AG04450 (cell line): Measurements from ENCODE around the gene DGKI. TPM values are rescaled to one million over a fixed set of nuclear protein-coding genes. Genes with fewer than 3 reads are reported as not detected.

Source experiments
- CTCF ChIA-PET: fragments of 300-600, 350-600 bp; formaldehyde crosslinking; extraction: SDS; loops from one replicate; lab custom pipeline; 2022; ENCODE audit warnings: antibody characterized with exemption, inconsistent platforms; lab: Charles Lee
- POLR2A ChIA-PET: fragments of 350-600 bp; formaldehyde crosslinking; extraction: SDS; loops from one replicate; lab custom pipeline; 2021; ENCODE audit warnings: antibody characterized with exemption, inconsistent platforms; lab: Yijun Ruan, JAX
- DNase-seq: peaks from one replicate; pipeline ENCODE4 v3.0.0-alpha.2; 2011; ENCODE audit warnings: low read depth, low spot score
- H3K27ac ChIP-seq: one replicate; pipeline ENCODE4 v1.5.1; 2012; ENCODE audit warnings: low read depth, low read length, control low read depth
- H3K27me3 ChIP-seq: one replicate; pipeline ENCODE4 v1.6.0; 2012; ENCODE audit warnings: low read length; ENCODE audit not compliant: control insufficient read depth, insufficient read depth
- H3K4me3 ChIP-seq: 2 replicates; pipeline ENCODE4 v1.5.1; 2011; ENCODE audit warnings: mild to moderate bottlenecking, low read depth, low read length, control low read depth
- H3K9me3 ChIP-seq: 2 replicates; pipeline ENCODE4 v1.5.1; 2012; ENCODE audit warnings: low read length; ENCODE audit not compliant: control insufficient read depth, insufficient read depth
- polyA plus RNA-seq: library from polyadenylated mRNA; depleted of rRNA; stranded (reverse); fragments of >200 nt; gene quantifications from 2 replicates; pipeline ENCODE4 v1.2.3, GENCODE V29; 2011
- TF ChIP-seq, protein P1 (sequence below): IDR thresholded peaks from 2 replicates; pipeline ENCODE4 v1.5.1; 2011; ENCODE audit warnings: low read depth, low read length, control low read depth, inconsistent platforms

DGKI gene
- polyA plus RNA-seq, 1 experiment: 3.1 TPM

DNA sequence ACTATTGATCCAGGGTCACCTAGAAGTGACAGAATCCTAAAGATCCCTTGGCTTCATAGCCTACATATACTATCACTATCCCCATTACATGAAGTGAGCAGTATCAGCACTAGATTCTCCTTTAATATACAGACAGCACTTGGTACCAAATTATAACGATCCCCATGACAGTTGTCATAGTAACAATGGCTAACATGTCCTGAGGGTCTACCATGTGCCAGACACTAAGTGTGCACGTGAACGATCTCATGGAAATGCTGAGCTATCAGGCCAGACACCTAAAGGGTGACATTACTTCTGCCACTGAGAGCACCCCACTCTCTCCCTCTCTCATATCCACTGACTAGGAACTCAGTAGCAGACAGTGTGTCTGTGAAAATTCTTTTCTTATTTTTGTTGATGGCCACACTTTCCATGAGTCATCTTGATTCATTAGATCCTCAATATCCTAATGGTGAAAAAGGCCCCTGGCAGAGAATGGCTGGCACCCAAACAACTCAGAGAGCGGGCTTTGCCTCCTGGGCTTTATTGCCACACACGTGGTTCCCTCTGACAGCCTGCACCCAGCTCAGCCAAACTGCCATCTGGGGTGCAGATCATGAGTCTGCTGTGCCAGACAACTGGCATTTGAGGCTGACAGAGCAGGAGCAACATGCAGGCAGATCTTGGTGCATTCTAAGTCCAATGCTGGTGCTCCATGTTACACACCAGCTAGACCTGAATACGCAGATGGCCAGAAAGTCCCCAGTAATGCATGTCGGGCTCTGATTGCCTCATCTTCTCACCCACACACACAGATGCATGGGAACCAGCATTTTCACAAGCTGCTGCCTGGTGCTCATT, 176.3 kb downstream of the DGKI start:
- ChIA-PET POLR2A (no interaction called here), CTCF (interaction anchor here (0.5 to 7.8 kb wide), 5 partner anchors 9 to 332 kb away, joined by 3 to 104 read pairs (median 3); partner anchors contain the start of gene CREB3L2)
- Histone ChIP-seq H3K4me3 (no peak overlapping the region), H3K27me3 (no peaks in the 10 kb centered on the region), H3K27ac (no peak overlapping the region), H3K9me3 (no peaks in the 10 kb centered on the region)
- no peak for DNase-seq
- TF ChIP-seq, protein P1, sequence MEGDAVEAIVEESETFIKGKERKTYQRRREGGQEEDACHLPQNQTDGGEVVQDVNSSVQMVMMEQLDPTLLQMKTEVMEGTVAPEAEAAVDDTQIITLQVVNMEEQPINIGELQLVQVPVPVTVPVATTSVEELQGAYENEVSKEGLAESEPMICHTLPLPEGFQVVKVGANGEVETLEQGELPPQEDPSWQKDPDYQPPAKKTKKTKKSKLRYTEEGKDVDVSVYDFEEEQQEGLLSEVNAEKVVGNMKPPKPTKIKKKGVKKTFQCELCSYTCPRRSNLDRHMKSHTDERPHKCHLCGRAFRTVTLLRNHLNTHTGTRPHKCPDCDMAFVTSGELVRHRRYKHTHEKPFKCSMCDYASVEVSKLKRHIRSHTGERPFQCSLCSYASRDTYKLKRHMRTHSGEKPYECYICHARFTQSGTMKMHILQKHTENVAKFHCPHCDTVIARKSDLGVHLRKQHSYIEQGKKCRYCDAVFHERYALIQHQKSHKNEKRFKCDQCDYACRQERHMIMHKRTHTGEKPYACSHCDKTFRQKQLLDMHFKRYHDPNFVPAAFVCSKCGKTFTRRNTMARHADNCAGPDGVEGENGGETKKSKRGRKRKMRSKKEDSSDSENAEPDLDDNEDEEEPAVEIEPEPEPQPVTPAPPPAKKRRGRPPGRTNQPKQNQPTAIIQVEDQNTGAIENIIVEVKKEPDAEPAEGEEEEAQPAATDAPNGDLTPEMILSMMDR: no peak

DNA sequence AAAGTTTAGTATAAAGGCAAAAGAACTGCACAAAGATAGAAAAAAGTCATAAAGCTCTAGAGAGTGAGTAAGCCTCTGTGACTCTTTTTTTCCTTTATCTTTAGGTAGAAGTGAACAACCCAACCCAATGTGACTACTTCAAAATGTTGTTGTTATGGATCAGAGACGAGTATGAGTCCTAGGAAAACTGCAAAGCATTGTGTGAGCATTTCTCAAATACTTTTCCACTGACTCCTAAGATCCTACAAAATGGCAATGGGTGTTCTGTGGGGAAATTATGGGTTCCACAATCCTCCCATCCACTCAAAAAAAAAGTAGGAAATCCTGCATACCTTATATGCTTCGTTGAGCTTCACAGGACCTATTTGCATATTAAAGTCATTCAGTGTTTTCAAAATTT, 177.1 kb downstream of the DGKI start:
- no peak overlapping the region for H3K27ac ChIP-seq
- no peak for DNase-seq
- H3K4me3 ChIP-seq: no peak overlapping the region
- ChIA-PET CTCF (interaction anchor here (0.5 to 7.8 kb wide), 4 partner anchors 10 to 332 kb away, joined by 3 to 104 read pairs (median 3); partner anchors contain the start of gene CREB3L2), POLR2A (no interaction called here)
- TF ChIP-seq, protein P1: no peak
- no peaks in the 10 kb centered on the region for H3K27me3 ChIP-seq
- H3K9me3 ChIP-seq: no peaks in the 10 kb centered on the region

DNA sequence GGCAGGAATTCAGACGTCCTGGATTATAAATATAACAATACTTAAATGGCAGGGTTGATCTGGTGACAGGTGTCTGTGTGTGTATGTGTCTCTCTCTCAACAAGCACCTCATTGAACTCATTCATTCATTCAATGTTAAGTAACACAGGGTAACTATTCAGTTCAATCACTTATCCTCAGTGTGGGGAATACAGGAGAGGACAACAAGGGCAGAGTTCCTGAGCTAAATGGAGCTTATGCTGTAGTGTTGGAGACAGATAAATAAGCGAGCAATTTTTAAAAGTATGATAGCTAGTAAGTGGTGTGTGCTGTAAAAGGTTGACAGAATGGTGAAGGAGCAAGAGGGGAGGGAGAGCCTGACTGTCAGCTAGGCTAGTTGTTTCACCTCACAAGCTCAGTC, 178.4 kb downstream of the DGKI start:
- no peaks in the 10 kb centered on the region for H3K9me3 ChIP-seq
- no peak for DNase-seq
- H3K27ac ChIP-seq: peak overlapping the region; percentile 3
- H3K4me3 ChIP-seq: no peak overlapping the region
- H3K27me3 ChIP-seq: no peaks in the 10 kb centered on the region
- CTCF ChIA-PET: interaction anchor here (0.6 to 7.8 kb wide), 2 partner anchors 13 to 337 kb away, joined by 4 to 104 read pairs; no protein-coding TSS in a partner anchor
- POLR2A ChIA-PET: interaction anchor here (0.9 to 1.4 kb wide), 8 partner anchors 12 to 214 kb away, joined by 3 to 11 read pairs (median 4); partner anchors contain the start of gene DGKI
- TF ChIP-seq, protein P1: no peak

DNA sequence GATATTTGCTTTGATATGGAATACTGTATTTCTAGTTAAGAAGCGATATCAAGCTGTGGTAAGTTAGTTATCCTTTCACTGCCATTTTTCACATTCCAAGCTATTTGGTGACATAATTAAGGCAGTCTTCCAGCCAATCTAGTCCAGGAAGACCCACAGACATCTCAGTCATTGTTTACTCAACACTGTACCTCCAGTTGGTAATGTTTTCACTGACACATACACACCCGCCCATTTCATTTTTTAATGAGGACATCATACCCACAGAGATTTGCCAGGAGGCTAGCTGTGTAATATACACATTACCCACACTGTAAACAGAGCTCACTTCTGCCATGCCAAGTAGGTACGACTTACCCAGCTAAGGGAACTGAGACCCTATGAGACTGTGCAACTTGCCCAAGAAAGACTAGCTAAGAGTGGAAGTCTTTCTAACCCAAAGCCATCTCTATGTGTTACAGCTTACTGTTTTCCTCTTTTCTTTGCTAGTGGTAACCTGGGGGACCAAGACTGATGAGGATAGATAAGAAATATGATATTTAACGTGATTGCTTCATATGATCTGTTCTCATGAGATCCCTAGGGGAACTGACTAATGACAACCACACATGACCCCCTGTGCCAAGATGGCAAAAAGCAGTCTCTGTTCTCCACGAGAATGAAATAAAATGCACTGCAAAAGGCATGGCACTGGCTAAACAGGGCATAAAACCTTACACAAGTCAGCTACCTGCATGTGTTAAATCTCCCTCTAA, 179.0 kb downstream of the DGKI start:
- no peaks in the 10 kb centered on the region for H3K27me3 ChIP-seq
- ChIA-PET POLR2A (interaction anchor here (0.9 to 1.4 kb wide), 9 partner anchors 11 to 340 kb away, joined by 3 to 11 read pairs (median 4); partner anchors contain the start of gene DGKI), CTCF (interaction anchor here (0.6 to 7.8 kb wide), 3 partner anchors 12 to 338 kb away, joined by 3 to 104 read pairs (median 4); no protein-coding TSS in a partner anchor)
- DNase-seq: peak; percentile 70
- no peak overlapping the region for H3K4me3 ChIP-seq
- no peaks in the 10 kb centered on the region for H3K9me3 ChIP-seq
- TF ChIP-seq, protein P1: no peak
- H3K27ac ChIP-seq: peak overlapping the region; percentile 3
